NCI-H748 treated with DMSO at 0.1 percent for 48 hours (cell line): ENCODE results near the gene KRT13.

Experiments used
- DNase-seq: peaks from one replicate; lab custom pipeline; 2025; lab: John Stamatoyannopoulos, UW

Gene KRT13

DNA sequence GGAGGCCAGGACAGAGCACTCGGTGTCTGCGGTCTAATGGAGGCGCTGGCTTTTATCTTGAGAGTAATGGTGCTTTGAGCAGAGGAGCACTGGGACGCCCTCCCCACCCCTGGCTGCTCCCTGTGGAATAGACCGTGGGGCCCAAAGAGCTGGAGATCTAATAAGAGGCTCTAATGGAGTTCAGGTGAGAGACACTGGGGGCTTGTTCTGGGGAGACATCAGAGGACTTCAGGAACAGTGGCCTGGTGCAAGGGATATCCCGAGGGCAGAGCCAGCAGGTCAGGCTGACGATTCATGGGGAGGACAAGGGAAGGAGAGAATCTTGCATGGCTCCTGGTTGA lies 32.2 kb upstream of the KRT13 start:
- no peak for DNase-seq

DNA sequence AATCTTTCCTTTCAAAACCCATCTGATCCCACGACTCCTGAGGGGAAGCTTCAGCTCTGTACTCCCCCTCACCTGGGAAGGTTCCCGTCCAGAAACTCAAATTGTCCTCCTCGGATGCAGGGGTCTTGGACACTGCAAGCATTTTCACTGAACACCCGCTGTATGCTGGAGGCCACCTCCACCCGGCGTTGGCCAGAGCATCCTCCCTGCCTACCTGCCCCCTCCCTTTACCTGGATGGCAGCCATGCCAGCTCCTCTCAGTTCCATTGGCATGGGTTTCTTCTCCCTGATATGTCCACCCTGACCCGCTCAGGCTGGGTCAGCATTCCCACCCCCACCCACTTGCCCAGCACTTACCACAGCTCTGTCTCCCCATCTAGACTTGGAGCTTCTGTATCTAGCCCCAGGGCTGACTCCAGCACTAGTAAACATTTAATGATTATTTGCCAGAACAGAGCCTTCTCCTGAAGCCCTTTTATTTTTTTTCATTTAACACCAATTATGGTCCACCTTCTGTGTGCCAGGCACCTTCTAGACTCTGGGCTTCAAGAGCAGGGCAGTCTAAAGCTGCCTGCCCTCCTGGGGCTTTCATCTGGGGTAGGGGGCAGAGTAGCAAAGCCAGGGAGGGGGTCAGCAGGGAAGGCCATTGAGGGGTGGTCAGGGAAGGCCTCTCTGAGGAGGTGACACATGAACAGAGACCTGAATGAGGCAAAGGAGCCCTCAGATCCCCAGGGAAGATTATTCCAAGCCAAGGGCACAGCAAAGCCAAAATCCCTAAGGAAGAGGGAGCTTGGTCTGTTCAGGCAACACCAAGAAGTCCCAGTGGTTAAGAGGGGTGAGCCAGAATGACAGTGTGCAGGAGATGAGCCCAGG lies 31.6 kb upstream of the KRT13 start:
- no peak for DNase-seq

DNA sequence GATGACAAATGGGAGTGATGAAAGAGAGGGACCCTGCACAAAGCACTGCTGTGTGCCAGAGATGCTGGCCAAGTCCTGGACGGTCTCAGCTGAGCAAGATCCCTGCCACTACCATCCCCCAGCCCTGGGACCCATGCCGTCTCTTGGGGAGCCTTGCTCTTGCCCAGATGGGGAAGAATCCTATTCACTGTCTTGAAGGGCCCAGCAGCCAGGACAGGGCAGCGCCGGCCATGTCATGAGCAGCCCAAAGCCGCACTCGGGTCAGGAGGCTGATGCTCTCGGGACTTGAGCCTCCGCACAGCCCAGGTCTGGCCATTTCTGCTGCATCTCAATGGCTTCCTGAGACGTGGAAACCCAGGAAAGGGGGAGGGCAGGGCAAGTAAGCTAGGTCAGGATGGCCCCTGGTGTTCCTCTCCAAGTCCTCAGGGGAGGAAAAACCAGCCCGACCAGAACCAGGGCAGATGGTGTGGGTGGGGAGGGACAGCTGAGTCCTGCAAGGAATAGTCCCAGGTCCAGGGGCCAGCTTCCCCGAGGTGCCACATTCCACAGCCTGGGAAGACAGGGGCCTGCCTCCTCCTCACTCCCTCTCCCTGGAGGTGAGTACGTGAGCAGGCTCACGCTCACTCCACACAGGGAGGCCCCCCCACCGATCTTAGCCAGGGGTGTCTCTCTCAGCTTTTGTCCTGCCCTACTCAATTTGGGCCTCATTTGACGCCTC lies 30.5 kb upstream of the KRT13 start:
- DNase-seq, result no peak

DNA sequence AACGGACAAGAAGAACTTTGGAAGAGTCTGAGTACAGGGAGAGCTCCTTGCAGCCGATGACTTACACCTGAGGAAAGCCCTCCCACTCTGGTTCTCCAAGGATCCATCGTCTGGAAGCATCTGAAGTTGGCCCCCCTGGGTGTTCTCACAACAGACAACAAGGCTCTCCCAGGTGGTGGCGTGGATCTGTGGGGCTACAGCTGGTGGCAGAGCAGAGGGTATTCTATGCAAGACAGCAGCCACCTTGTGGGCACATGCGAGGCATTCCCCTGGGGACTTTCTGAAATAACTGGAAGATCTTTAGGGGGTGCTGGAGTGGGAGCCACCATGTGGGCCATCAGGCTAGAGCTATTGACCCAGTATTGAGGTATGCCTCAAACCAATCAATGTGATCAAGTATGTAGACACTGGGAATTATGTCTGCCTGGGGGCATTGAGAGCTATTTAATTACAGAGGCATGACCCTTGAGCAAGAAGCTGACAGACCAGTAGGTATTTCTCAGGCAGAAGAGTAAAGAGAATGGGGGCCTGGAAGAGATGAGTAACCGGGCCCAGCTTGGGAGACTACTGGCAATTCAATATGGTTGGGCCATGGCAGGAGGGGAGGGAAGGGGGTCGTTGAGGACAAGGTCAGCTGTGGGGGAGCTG lies 29.6 kb upstream of the KRT13 start:
- DNase-seq, result no peak

DNA sequence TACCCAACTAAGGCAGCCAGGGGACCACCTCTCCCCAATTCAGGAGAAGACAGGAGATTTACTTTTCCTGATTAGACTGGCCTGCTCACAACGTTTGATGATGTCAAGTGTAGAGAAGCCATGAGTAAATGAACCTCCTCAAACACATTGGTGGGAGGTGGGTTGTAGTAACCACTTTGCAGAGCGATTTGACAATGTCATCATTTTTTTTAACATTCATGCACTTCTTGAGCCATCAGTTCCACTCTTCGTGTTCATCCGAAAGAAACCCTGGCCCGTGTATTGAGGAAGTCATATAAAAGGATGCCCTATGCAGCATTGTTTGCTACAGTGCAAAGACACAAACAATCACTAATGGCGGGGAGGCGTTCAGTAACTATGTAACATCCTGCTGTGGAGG lies 28.2 kb upstream of the KRT13 start:
- DNase-seq, result no peak

DNA sequence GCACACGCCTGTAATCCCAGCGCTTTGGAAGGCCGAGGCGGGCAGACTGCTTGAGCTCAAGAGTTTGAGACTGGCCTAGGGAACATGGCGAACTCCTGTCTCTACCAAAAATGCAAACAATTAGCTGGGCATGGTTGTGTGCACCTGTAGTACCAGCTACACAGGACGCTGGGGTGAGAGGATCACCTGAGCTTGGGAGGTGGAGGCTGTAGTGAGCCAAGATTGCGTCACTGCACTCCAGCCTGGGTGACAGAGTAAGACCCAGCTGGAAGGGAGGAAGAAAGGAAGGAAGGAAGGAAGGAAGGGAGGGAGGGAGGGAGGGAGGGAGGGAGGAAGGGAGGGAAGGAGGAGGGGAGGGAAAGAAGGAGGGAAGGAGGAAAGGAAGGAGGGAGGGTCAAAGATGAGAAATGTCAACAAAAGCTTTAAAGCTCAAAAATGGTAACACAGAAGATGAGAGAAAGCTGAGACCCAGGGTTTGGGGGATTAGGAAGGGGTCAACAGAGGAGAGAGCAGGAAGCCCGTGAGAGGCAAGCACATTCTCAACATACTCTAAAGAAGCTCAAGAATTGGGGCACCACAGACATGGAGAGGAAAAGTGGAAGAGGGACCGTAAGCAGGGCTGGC lies 27.6 kb upstream of the KRT13 start:
- DNase-seq, result no peak

DNA sequence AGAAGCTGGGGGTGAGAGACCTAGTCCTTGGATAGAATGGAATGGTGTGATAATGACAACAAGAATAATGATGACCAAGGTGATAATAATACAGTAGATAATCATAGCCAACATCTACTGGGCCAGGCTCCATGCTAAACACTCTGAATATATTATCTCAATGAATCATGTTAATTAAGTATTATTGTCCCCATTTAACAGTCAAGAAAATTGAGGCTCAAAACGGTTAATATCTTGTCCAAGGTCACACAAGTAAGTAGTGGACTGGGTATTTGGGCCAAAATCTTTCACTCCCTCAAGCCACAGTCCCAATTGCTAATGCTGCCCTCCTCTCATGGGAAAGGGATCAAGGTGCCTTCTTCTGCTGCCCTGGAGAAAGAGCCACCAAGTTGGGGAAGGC lies 26.6 kb upstream of the KRT13 start:
- DNase-seq, result no peak

DNA sequence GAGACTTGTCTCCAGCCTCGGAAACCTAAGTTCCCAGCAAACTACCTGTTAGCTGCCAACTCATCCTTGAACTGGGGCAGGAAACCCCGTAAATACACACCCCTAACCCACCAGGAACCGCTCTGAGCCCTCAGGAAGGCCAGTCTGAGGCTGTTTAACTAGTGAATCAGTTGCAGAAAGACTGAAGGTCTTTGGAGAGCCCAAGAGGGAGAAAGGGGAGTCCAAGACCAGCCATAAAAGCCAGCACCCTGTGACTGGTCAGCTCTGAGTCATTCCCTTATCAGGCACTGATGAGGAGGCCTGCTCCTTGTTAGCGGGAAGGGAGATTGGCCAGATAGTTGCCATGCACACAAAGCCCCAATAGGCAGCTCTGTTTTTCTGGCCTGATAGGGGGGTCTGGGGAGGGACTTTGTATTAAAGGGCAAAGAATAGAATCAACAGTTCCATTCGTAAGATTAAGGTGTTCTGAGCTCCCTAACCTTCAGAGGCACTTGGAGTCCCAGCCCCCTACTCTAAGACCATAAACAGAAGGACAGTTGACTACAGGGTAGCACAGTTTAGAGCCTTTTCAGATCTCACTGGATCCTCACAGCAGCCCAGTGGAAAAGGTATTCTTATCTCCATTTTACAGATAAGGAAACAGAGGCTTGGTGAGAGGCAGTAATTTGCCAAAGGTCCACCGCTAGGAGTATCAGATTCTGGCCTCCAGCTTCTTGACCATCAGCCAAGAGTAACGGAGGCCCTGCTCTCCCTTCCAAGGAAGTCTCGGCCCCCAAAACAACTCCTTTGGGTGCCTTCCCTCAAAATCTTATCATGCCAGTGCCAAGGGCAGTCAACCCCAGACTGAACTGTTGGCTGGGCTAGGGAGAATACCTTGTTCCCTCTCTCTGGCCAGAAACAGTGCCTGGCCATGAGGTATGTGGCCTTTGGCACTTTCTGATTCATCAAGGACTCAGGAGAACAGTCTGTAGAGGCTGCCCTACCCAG lies 24.9 kb upstream of the KRT13 start:
- no peak for DNase-seq

DNA sequence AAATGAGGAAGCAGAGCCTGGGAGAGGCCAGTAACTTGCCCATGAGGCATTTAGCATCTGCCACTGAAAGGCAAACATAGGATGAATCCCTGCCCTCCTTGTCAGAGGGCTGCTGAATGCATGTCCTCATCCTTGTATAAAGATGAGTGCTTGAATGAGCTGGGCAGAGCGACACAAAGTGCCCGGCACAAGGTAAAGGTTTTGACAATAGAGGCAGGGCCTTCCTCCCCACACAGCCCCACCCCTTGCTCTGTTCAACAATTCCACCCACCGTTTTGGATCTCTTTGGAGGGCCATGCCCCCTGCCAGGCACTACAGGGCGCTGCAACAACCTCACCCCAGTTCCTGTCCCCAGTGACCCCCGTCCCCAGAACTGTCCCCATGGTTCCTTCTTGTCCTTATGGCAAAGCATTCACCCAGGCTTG lies 24.1 kb upstream of the KRT13 start:
- DNase-seq, result peak; percentile 59

DNA sequence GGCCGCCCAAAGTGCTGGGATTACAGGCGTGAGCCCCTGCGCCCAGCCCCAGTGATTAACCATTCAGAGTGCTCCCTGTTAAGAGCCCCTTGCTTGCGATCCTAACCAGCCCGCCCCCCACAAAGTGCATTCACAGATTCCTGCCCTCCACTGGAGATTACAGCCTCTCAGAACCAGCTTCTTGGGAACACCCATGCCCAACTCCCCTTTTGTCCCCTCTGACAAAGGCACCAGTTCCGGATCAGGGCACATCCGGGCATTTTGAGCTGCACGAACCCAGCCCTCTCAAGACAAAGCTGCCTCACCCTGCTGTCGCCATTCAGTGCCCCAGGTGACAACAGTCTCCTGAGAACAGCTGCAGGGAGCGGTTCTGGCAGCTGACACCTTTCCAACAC lies 23.5 kb upstream of the KRT13 start:
- peak; percentile 59 for DNase-seq

DNA sequence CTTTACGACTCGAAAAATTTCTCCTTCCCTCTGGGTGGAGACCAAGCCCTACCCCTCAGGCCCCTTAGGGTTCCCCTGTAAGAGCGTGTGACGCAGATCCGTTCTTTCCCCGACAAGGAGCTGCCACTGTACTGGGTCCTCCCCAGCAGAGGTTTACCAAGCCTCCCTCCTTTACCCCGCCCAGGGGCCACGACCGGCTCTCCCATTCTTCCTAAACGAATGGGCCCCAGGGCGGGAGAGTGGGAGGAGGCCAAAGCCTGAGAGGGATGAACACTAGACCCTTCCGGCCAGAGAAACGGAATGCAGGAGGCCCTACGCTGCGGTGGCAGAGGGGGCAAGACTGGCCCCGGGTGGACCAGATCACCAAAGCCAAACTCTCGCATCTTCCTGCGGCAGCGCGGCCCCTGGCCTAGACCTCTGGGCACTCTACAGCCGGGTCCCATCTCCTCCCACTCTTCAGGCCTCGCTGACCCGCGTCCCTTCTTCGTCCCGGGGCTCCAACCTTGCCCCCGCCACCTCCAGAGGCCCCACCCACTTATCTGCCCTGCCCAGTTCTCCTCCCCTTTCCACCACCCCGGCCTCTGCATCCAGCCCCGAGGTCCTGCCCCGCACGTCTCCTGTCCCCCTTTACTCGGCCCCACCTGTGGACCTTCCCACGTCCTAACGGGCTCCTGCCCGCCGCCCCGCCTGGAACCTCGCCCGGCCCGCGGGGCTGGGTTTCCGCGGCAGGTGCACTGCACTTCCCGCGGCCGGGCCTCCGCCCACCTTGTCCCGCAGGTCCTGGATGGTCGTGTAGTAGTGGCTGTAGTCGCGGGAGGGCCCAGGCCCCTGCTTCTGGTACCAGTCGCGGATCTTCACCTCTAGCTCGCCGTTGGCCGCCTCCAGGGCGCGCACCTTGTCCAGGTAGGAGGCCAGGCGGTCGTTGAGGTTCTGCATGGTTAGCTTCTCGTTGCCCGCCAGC lies 21.9 kb upstream of the KRT13 start:
- DNase-seq, result peak; percentile 60

DNA sequence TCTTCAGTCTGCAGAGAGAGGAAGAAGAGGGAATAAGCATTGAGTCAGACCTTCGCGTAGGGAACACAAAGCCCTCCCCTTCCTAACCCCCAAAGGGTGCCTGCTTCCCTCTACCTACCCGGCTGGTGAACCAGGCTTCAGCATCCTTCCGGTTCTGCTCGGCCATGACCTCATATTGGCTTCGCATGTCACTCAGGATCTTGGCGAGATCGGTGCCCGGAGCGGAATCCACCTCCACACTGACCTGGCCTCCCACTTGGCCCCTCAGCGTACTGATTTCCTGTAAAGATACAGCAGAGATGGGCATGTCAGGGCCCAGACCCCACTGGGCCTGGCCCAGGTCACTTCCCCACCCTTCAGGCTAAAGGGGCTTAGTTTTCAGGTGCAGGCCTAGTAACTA lies 18.8 kb upstream of the KRT13 start:
- DNase-seq, result no peak

DNA sequence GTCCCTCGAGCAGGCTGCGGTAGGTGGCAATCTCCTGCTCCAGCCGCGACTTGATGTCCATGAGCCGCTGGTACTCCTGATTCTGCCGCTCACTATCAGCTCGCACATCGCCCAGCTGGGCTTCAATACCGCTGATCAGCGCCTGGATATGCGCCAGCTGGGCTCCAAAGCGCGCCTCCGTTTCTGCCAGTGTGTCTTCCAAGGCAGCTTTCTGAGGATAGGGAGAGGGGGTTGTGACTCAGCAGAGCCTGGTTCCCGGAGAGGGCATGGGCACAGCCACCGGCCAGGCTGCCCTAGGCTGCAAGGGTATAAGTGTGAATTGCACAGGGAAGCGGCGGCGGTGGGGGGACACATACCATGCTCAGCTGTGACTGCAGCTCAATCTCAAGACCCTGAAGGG lies 18.4 kb upstream of the KRT13 start:
- DNase-seq, result no peak

DNA sequence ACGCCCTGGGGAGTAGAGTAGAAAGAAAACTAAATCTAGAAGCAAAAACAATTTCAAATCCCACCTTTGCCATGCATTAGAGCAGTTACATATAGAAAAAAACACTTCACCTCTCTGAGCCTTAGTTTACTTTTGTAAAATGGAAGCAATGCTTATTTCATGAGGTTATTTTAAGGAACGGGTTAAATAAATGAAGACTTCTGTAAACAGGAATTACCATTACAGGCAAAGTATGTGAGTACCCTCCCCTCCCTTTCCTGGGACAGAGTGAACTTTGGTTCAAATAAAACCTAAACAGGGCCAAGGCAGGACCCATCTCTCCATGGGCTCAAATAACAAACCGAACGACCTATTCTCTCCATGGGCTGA lies 17.8 kb upstream of the KRT13 start:
- no peak for DNase-seq

DNA sequence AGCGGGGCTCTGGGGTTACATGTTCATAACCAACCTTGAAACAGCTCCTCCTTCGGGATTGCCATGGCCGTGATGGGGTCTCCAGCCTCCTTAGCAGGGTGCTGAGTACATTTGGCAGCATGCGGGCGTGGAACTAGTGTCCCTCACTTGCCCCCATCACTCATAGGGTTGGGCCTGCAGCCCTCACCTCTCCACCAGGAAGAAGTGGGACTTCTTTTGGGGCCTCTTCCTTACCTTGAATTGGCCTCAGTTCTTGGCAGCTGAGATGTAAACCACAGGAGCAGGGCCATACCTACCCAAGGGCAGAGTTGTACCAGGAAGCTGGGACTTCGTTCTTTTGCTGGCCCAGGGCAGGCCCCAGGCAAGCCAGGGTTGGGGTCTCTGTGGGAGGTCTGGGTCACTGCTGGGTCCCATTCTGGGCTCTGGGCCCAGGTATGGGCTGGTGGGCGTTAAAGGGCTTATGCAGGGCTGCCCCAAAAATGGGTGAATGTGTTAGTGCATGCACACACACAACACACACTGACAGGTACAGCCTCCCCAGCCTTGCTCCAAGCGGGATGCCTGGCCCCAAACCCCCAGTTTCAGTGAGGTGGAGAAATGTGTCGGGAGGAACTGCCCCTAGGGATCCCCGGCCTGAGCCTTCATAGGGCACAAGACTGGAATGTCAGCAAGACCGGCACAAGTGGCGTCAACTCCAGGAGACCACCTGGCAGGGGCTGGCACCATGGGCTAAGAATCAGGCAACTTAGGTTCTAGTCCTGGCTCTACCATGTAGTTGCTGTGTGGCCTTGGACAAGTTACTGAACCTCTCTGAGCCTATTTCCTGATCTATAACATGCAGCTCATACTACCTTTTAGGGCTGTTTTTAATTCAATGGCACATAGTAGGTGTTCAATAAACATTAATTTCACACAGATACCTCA lies 17.2 kb upstream of the KRT13 start:
- DNase-seq, result no peak

DNA sequence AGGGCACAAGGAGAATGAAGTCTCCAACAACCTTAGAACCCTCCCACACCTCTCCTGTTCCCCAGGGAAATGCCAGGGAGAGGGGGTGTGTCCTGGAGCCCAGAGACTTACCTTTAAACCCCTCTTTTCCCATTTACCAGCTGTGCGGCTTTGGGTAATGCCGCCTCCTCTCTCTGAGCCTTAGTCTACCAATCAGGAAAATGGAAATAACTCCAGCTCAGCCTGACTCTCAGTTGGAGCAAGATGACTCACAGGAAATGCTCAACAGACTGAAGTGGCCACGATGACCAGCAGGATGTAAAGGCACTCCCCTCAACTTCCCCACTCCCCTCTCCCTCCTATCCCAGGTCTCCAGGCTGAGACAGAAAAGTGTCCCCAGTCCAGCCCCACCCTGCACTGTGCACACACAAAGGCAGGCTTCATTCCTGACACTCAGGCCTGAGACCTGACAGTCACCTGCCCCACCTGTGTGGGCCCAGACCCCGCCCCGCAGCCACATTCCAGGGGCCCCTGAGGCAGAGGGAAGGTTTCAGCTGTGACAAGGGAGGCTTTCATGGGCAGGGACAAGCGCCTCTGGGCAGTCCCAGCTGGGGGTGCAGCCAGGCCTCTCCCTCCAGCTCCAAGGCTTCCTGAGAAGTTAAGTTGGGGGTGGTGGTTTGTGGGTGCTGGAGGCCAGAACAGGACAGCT lies 16.3 kb upstream of the KRT13 start:
- DNase-seq, result no peak

DNA sequence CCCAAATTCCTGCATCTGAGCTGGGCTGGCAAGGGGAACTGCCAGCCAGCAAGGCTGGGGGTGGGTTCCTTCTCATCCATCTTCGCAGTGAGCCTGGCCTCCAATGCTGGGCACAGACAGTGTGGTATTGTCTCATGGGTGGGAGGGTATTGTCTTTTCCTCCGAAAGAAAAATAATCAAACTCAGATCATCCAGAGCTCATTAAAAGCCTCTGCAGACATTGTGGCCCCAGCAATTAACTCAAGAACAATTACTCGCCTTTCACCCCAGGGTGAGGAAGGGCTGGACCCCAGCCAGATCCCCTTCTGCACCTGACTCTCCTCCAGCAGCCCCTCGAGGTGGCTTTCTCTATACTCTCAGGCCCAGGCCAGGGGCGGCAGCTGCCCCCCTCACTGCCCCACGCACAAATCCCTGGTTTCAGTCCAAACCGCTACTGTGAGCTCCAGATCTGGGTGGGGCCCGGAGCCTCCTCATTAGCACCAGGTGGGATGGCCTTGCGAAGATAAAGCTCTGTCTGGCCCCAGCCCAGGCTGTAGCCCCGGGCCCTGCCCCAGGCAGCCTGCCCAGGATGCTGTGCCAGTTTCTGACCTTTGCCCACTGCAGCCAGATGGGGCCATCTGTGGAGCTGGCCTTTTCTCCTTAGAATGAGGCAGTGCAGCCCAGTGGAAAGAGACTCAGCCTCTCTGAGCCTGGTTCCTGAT lies 15.6 kb upstream of the KRT13 start:
- DNase-seq, result peak; percentile 92
